Measurements from ENCODE around the gene SLC35B2. TPM values are rescaled to one million over a fixed set of nuclear protein-coding genes. Genes with fewer than 3 reads are reported as not detected.

Gene SLC35B2
- total and polyA plus RNA-seq, 9 of the 15 experiments (the other 6 are each of a cell fraction or from before 2014, with no cell fraction given) = 14.5 to 59.1 (median 47.1) TPM

DNA sequence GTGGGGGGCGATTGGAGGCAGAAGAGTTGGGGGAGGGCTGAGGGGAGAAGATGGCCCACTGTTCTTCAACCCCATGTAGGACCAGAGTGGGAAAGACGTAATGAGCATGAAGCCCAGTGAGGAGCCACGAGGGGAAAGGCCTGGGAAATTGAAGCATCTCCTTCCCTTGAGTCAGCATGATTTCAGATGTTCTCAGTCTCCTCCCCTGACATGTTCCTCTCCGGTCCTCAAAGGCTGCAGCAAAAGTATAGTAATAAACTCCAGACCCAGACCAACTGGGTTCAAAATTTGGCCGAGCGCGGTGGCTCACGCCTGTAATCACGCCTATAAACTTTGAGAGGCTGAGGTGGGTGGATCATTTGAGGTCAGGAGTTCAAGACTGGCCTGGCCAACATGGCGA lies 9.9 kb upstream of the SLC35B2 start:
- H2AFZ ChIP-seq (ENCODE audit: low read depth, low read length) = 0 out of 2 replicates have a peak overlapping the region, but pooled peaks have one; percentile 16
- H3K27ac ChIP-seq (ENCODE audit: extremely low read depth, low read depth, low read length) = no peak overlapping the region
- no peak overlapping the region for H3K4me3 ChIP-seq
- H3K79me2 ChIP-seq (ENCODE audit: control insufficient read depth, insufficient read depth, low read length) = peaks cover 17% of the 10 kb centered on the region
- peaks cover 3% of the 10 kb centered on the region; the same call in 1 of the 2 replicates for H4K20me1 ChIP-seq (replicated peaks; ENCODE audit: control insufficient read depth, insufficient read depth, low read length)
- no TSS peak for BruUV-seq (replicated peaks)
- peaks cover 19 to 35% of the 10 kb centered on the region in 2 experiments; a peak in 4 of 5 replicates for H3K4me1 ChIP-seq (replicated peaks in 1 of 2; ENCODE audit: control insufficient read depth in 2 of 2, insufficient read depth in 2 of 2, low read length in 2 of 2)
- CTCF ChIA-PET (ENCODE audit: low intra/inter-chr PET ratio) = interaction anchor here (0.7 to 4.6 kb wide), 4 partner anchors 31 to 189 kb away, joined by 3 to 61 read pairs (median 4); no protein-coding TSS in a partner anchor
- no peaks in the 10 kb centered on the region for H3K9me1 ChIP-seq (ENCODE audit: control insufficient read depth, insufficient read depth, low read length)
- H3K27me3 ChIP-seq (ENCODE audit: control insufficient read depth in 2 of 2, insufficient read depth in 2 of 2, low read length in 2 of 2) = peaks cover 29% of the 10 kb centered on the region in 2 experiments
- WGBS (ENCODE audit: insufficient coverage, low coverage, missing lambda C conversion rate) = 29% methylated on average over 10 of the region's 10 CpGs
- DNase-seq (ENCODE audit: extremely low read depth in 1 of 4, low spot score in 3 of 4) = no peak
- H3K9me3 ChIP-seq (replicated peaks; ENCODE audit: control insufficient read depth, insufficient read depth, low read depth, low read length) = no peaks in the 10 kb centered on the region
- intact Hi-C loops (cut with micrococcal nuclease) (loop anchor here (5.0 kb wide), 1 partner anchor 170 kb away; no protein-coding TSS in a partner anchor), in situ Hi-C loops (cut with MboI) (loop anchor here (5.0 kb wide), 1 partner anchor 75 kb away; the partner anchor contains the start of gene SPATS1)
- no peak for FAIRE-seq
- peaks cover 7% of the 10 kb centered on the region; the same call in 1 of the 3 replicates for H3K36me3 ChIP-seq (ENCODE audit: control insufficient read depth, insufficient read depth, low read length)
- POLR2A ChIA-PET = interaction anchor here (0.6 to 8.2 kb wide), 5 partner anchors 11 to 194 kb away, joined by 3 to 69 read pairs (median 4); partner anchors contain the start of gene HSP90AB1
- no peak overlapping the region for H3K9ac ChIP-seq (ENCODE audit: insufficient read depth in 1 of 2, low read depth in 2 of 2, low read length in 2 of 2)
- H3K4me2 ChIP-seq (ENCODE audit: insufficient read depth, low read length) = no peak overlapping the region
- ATAC-seq = no peak
- 0 out of 2 replicates have a peak, but pooled peaks have one; percentile 14 for TF ChIP-seq ZNF316 (IDR thresholded peaks at IDR 0.05)
- no peak for TF ChIP-seq ESRRA (IDR thresholded peaks at IDR 0.05; ENCODE audit: borderline replicate concordance, low read depth)
- TF ChIP-seq CREM (IDR thresholded peaks at IDR 0.05; ENCODE audit: low read depth) = no peak

DNA sequence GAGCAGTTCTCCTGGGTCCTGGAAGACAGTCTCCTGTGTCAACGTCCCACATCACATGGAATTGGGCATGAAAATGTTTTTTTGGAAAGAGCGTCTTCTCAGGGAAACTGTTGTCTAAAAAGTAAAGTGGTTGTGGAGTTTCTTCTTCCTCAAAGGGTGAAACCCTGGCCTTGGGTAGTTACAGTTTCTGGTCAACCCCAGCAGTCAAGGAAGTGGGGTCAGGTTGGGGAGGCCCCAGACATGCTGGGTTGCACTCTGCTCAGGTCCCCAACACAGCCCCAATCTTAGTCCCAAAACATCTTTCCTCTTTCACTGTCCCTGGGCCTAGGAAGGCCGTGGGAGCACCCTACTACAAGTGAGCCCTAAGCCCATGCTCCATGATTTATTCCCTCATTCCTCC lies 9.0 kb upstream of the SLC35B2 start:
- peak overlapping the region; percentile 86; the same call in 1 of the 2 replicates for H2AFZ ChIP-seq (ENCODE audit: low read depth, low read length)
- no peak overlapping the region for H3K4me2 ChIP-seq (ENCODE audit: insufficient read depth, low read length)
- ATAC-seq (no peak), FAIRE-seq (no peak), DNase-seq (ENCODE audit: extremely low read depth in 1 of 4, low spot score in 3 of 4) (no peak)
- H3K27me3 ChIP-seq (ENCODE audit: control insufficient read depth in 2 of 2, insufficient read depth in 2 of 2, low read length in 2 of 2) = peaks cover 20 to 22% of the 10 kb centered on the region in 2 experiments
- peaks cover 3% of the 10 kb centered on the region; the same call in 1 of the 2 replicates for H4K20me1 ChIP-seq (replicated peaks; ENCODE audit: control insufficient read depth, insufficient read depth, low read length)
- intact Hi-C loops (cut with micrococcal nuclease) = loop anchor here (5.0 kb wide), 1 partner anchor 169 kb away; no protein-coding TSS in a partner anchor
- CTCF ChIA-PET (ENCODE audit: low intra/inter-chr PET ratio) = interaction anchor here (4.6 kb wide), 1 partner anchor 72 kb away, joined by 61 read pairs; no protein-coding TSS in a partner anchor
- no peaks in the 10 kb centered on the region for H3K9me1 ChIP-seq (ENCODE audit: control insufficient read depth, insufficient read depth, low read length)
- WGBS (ENCODE audit: insufficient coverage, low coverage, missing lambda C conversion rate) = 47% methylated on average over 3 of the region's 3 CpGs
- H3K9me3 ChIP-seq (replicated peaks; ENCODE audit: control insufficient read depth, insufficient read depth, low read depth, low read length) = no peaks in the 10 kb centered on the region
- H3K9ac ChIP-seq (ENCODE audit: insufficient read depth in 1 of 2, low read depth in 2 of 2, low read length in 2 of 2) = no peak overlapping the region
- BruUV-seq (replicated peaks) = no TSS peak
- in situ Hi-C loops (cut with MboI) = loop anchor here (5.0 kb wide), 1 partner anchor 76 kb away; the partner anchor contains the start of gene SPATS1
- H3K4me3 ChIP-seq = no peak overlapping the region
- peaks cover 19 to 39% of the 10 kb centered on the region in 2 experiments; a peak in 4 of 5 replicates for H3K4me1 ChIP-seq (replicated peaks in 1 of 2; ENCODE audit: control insufficient read depth in 2 of 2, insufficient read depth in 2 of 2, low read length in 2 of 2)
- peaks cover 17% of the 10 kb centered on the region for H3K79me2 ChIP-seq (ENCODE audit: control insufficient read depth, insufficient read depth, low read length)
- POLR2A ChIA-PET = interaction anchor here (8.2 kb wide), 1 partner anchor 19 kb away, joined by 69 read pairs; the partner anchor contains the start of gene HSP90AB1
- no peak overlapping the region for H3K27ac ChIP-seq (ENCODE audit: extremely low read depth, low read depth, low read length)
- H3K36me3 ChIP-seq (ENCODE audit: control insufficient read depth, insufficient read depth, low read length) = peaks cover 16% of the 10 kb centered on the region; the same call in 1 of the 3 replicates
- TF ChIP-seq RBM14 (IDR thresholded peaks at IDR 0.05; ENCODE audit: borderline replicate concordance, insufficient read depth, low read depth, low read length) (no peak), ZSCAN29 (IDR thresholded peaks at IDR 0.05) (no peak), GABPB1 (CRISPR knock-in tag; IDR thresholded peaks at IDR 0.05) (no peak), SLC30A9 (CRISPR knock-in tag; IDR thresholded peaks at IDR 0.05) (no peak), TSC22D4 (tag; IDR thresholded peaks at IDR 0.05) (no peak), FOXK2 (conservative IDR thresholded peaks at IDR 0.05 in 1 of 2, IDR thresholded peaks at IDR 0.05 in 1 of 2; ENCODE audit: low read depth in 2 of 2) (no peak)
- TF ChIP-seq, protein P1, sequence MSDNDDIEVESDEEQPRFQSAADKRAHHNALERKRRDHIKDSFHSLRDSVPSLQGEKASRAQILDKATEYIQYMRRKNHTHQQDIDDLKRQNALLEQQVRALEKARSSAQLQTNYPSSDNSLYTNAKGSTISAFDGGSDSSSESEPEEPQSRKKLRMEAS (CRISPR knock-in tag; IDR thresholded peaks at IDR 0.05) = no peak
- TF ChIP-seq, protein P2, sequence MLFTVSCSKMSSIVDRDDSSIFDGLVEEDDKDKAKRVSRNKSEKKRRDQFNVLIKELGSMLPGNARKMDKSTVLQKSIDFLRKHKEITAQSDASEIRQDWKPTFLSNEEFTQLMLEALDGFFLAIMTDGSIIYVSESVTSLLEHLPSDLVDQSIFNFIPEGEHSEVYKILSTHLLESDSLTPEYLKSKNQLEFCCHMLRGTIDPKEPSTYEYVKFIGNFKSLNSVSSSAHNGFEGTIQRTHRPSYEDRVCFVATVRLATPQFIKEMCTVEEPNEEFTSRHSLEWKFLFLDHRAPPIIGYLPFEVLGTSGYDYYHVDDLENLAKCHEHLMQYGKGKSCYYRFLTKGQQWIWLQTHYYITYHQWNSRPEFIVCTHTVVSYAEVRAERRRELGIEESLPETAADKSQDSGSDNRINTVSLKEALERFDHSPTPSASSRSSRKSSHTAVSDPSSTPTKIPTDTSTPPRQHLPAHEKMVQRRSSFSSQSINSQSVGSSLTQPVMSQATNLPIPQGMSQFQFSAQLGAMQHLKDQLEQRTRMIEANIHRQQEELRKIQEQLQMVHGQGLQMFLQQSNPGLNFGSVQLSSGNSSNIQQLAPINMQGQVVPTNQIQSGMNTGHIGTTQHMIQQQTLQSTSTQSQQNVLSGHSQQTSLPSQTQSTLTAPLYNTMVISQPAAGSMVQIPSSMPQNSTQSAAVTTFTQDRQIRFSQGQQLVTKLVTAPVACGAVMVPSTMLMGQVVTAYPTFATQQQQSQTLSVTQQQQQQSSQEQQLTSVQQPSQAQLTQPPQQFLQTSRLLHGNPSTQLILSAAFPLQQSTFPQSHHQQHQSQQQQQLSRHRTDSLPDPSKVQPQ (CRISPR knock-in tag; IDR thresholded peaks at IDR 0.05; ENCODE audit: borderline replicate concordance) = no peak

All from K562 (cell line).